ENCODE data around the gene HAL.

HAL gene

DNA sequence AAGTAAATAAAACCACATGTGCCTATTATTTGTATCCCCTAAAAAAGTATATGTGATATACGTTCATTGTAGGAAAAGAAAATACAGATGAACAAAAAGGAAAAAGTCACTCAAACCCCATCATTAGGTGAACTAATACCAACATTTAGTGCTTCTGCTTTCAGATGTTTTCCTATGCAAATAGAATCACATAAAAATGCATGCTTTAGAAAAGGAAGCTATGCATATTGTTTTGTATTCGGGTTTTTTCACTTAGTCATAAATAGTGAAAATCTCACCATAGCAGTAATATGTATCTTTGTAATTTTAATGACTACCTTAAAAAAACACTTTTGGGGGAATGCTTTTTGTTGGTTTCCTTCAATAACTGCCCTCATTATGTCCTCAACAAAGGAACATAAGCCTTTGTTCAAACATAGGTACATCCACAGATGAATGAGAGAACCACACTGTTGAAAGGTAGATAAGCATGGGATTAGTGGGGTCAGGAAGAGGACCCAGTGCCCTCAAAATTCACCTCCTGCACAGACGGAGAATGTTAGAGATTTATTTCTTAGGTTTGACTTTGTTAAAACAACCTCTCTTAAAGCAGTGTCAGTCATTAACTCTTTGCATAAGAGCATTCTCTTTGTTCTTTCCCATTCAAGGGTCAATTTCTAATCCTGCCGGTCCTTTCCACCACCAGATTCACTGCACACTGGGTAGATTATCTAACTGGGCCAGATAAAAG, 46.5 kb downstream of the HAL start:
- TF ChIP-seq, protein P1, sequence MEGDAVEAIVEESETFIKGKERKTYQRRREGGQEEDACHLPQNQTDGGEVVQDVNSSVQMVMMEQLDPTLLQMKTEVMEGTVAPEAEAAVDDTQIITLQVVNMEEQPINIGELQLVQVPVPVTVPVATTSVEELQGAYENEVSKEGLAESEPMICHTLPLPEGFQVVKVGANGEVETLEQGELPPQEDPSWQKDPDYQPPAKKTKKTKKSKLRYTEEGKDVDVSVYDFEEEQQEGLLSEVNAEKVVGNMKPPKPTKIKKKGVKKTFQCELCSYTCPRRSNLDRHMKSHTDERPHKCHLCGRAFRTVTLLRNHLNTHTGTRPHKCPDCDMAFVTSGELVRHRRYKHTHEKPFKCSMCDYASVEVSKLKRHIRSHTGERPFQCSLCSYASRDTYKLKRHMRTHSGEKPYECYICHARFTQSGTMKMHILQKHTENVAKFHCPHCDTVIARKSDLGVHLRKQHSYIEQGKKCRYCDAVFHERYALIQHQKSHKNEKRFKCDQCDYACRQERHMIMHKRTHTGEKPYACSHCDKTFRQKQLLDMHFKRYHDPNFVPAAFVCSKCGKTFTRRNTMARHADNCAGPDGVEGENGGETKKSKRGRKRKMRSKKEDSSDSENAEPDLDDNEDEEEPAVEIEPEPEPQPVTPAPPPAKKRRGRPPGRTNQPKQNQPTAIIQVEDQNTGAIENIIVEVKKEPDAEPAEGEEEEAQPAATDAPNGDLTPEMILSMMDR (conservative IDR thresholded peaks at IDR 0.05; ENCODE audit: control insufficient read depth, insufficient read depth, low read depth, low read length): no peak
- DNase-seq (ENCODE audit: low read depth): no peak
- H3K4me3 ChIP-seq (ENCODE audit: control insufficient read depth, low read depth, low read length): no peak overlapping the region

- no peak for DNase-seq (ENCODE audit: low read depth)
- H3K4me3 ChIP-seq (ENCODE audit: control insufficient read depth, low read depth, low read length): no peak overlapping the region
- TF ChIP-seq, protein P1 (conservative IDR thresholded peaks at IDR 0.05; ENCODE audit: control insufficient read depth, insufficient read depth, low read depth, low read length): no peak
These were observed 51.9 kb downstream of the HAL start for GRCh38 chr12:95944108-95944704.

- TF ChIP-seq, protein P1 (conservative IDR thresholded peaks at IDR 0.05; ENCODE audit: control insufficient read depth, insufficient read depth, low read depth, low read length): no peak
- H3K4me3 ChIP-seq (ENCODE audit: control insufficient read depth, low read depth, low read length): peak within 1 kb of the TSS; percentile 69
- DNase-seq (ENCODE audit: low read depth): peak; percentile 36
These were observed 52.8 kb downstream of the HAL start, which contains the start of gene AMDHD1 for GRCh38 chr12:95943330-95943842. TSS of gene AMDHD1 (plus strand) at chr12:95943331. CDS start at chr12:95943399, 68 bp downstream.

DNA sequence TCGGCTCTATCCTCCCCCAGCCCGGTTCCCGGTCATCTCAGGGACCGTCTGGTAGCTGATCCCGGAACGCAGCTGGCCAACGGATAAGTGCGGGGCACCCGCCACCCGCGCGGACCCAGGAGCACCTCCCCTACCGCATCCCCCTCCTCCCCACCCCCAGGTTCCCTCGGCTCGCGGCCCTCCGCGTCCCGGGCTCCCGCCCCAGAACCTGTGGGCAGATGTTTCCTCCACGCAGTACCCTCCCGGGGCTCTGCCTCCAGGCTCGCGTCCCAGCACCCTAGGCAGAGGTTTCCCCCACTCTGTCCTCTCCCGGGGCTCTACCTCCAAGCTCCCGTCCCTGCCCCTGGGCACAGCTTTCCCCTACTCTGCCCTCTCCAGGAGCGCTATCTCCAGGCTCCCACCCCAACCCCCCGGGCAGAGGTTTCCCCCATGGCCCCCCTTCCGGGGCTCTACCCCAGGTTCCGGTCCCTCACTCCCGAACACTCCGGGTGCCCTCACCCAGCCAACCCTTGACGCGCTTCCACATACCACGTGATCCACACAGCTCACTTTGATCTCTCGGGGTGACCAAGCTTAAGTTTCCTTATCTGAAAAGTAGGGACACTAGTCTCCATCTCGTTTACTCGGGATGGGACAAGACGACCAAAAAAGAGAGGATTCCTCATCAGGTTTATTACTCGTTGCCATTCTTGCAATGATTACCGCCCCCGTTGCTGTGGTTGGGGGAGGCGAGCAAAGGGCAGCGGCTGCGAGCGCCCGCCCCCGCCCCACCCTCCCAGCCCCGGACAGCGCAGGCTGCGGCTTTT, 53.4 kb downstream of the HAL start, which contains the start of gene CCDC38:
CCDC38 (minus strand) TSS at position 91 of the 806 bp plus-strand sequence. CDS start 6,105 bp downstream, outside the sequence.
- TF ChIP-seq, protein P1 (conservative IDR thresholded peaks at IDR 0.05; ENCODE audit: control insufficient read depth, insufficient read depth, low read depth, low read length): no peak
- peak within 1 kb of the TSS; percentile 69 for H3K4me3 ChIP-seq (ENCODE audit: control insufficient read depth, low read depth, low read length)
- DNase-seq (ENCODE audit: low read depth): peak; percentile 55

GRCh38 chr12:95942101-95942523, 54.0 kb downstream of the HAL start:
- H3K4me3 ChIP-seq (ENCODE audit: control insufficient read depth, low read depth, low read length): peak overlapping the region; percentile 69
- DNase-seq (ENCODE audit: low read depth): no peak
- TF ChIP-seq, protein P1 (conservative IDR thresholded peaks at IDR 0.05; ENCODE audit: control insufficient read depth, insufficient read depth, low read depth, low read length): no peak

GRCh38 chr12:95940514-95940913, 55.6 kb downstream of the HAL start:
- H3K4me3 ChIP-seq (ENCODE audit: control insufficient read depth, low read depth, low read length): no peak overlapping the region
- TF ChIP-seq, protein P1 (conservative IDR thresholded peaks at IDR 0.05; ENCODE audit: control insufficient read depth, insufficient read depth, low read depth, low read length): no peak
- DNase-seq (ENCODE audit: low read depth): no peak
